Adrenal gland (tissue), 12 donors: ENCODE data around the gene DDRGK1. TPM values are rescaled to one million over a fixed set of nuclear protein-coding genes. Genes with fewer than 3 reads are reported as not detected.

Experiments used
- DNase-seq, 7 donors: peaks; one replicate each; pipeline ENCODE4 v3.0.0-alpha.2; 2019 to 2020
- H3K27ac ChIP-seq, 5 donors: fragments of 200-600 bp; sonication (generic) in 4 of 5; 1 replicate in 3 of 5; 2 replicates in 2 of 5; pipeline versions ENCODE4 v1.5.1 to v1.8.0; 2016 to 2020; ENCODE audit warnings: mild to moderate bottlenecking in 1 of 5
- H3K27me3 ChIP-seq: fragments of 200-600 bp; 2 replicates; pipeline ENCODE4 v1.8.0; 2021
- H3K36me3 ChIP-seq, 2 donors: fragments of 200-600 bp; replicated peaks in 1 of 2; 1 replicate in 1 of 2; 2 replicates in 1 of 2; pipeline versions ENCODE4 v1.5.1 to v1.8.0; 2018 to 2022
- H3K4me1 ChIP-seq, 2 donors: fragments of 200-600 bp; replicated peaks in 1 of 2; 1 replicate in 1 of 2; 2 replicates in 1 of 2; pipeline versions ENCODE4 v1.5.1 to v1.8.0; 2018 to 2021
- H3K4me3 ChIP-seq, 4 donors: fragments of 200-600 bp; sonication (generic) in 3 of 4; one replicate each; pipeline ENCODE4 v1.5.1; 2016 to 2018
- H3K9me3 ChIP-seq, 3 donors: fragments of 200-600 bp; sonication (generic) in 1 of 3; replicated peaks in 1 of 3; 1 replicate in 2 of 3; 2 replicates in 1 of 3; pipeline versions ENCODE4 v1.5.1 to v1.8.0; 2016 to 2021
- POLR2A ChIP-seq, 2 donors: fragments of 450-650 bp; IDR thresholded peaks; one replicate each; pipeline ENCODE4 v1.6.1; 2017; ENCODE audit warnings: antibody characterized with exemption in 2 of 2, mild to moderate bottlenecking in 2 of 2, moderate library complexity in 1 of 2
- WGBS, 4 donors: extraction: QIAGEN DNeasy Blood & Tissue Kit in 2 of 4; methylation state at CpG; one replicate each; pipeline versions ENCODE4 v1.1.5 to v1.1.7; 2013 to 2017; 5-methylcytosine and 5-hydroxymethylcytosine counted together
- intact Hi-C, 2 donors: fragments of 100-400 bp; cut with DNase I; formaldehyde crosslinking; loops; one replicate each; pipeline versions ENCODE4 v1.14.1 to v1.15.0; 2022 to 2023
- polyA plus RNA-seq, 3 donors: library from polyadenylated mRNA; stranded (reverse); fragments of 200-250 nt in 2 of 3; fragments of 350-450 nt in 1 of 3; fragmentation: Illumina TruSeq in 1 of 3; extraction: RNeasy Lipid Tissue Mini Kit (QIAGEN cat#74804) in 1 of 3; gene quantifications; one replicate each; pipeline ENCODE4 v1.2.3, GENCODE V29; 2013 to 2014
- total RNA-seq, 9 donors: library from RNA; depleted of rRNA in 4 of 9; stranded (reverse); fragments of >200 nt in 4 of 9; fragments of 120-200 nt in 1 of 9; fragmentation: NEBNext Ultra II Directional in 1 of 9; extraction: Animal tissue kit (Norgen Biotek cat#: 25700) in 1 of 9; gene quantifications; one replicate each; pipeline versions ENCODE4 v1.1.0 to v1.2.4, GENCODE V29; 2013 to 2023
- TF ChIP-seq, protein P1 (sequence below), 6 experiments: fragments of 450-650 bp in 4 of 6; fragments of 200-600 bp in 2 of 6; sonication (generic) in 1 of 6; IDR thresholded peaks; 1 replicate in 5 of 6; 2 replicates in 1 of 6; pipeline versions ENCODE4 v1.5.1 to v1.8.0; 2016 to 2021; ENCODE audit warnings: antibody characterized with exemption in 6 of 6, mild to moderate bottlenecking in 2 of 6, moderate library complexity in 1 of 6
- donor health status: healthy with polysubstance abuse.
- donor health status: Bipolar disorder and iron deficiency.
- donor health status: DM: yes; HTN: yes; CAD: no.
- donor health status: DM: no; HTN: no; CAD: no.
- donor health status: DM: no; HTN: no; CAD: no.
- donor health status: DM: yes; HTN: yes; CAD: no.

The DDRGK1 gene
- total and polyA plus RNA-seq, 12 donors, result 81.6 to 202 (median 140) TPM

DNA sequence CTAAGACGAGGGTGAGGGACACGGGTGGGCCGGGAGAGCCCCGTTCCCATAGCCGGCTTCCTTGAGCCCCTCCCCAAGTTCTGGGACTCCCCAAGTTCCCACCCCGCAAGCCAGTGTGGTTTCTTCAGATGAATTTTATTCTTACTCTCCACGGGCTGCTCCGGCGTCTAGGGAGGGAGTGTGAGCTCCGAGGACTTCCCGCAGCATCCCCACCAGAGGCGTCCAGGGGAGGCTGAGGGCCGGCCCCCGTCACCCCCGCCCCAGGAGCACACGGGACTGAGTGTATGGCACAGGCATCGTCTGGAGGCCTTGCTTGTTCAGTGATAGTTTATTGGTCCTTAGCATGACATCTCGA is 44.5 kb upstream of the DDRGK1 start:
- intact Hi-C loops, result no loop called here
- TF ChIP-seq, protein P1, sequence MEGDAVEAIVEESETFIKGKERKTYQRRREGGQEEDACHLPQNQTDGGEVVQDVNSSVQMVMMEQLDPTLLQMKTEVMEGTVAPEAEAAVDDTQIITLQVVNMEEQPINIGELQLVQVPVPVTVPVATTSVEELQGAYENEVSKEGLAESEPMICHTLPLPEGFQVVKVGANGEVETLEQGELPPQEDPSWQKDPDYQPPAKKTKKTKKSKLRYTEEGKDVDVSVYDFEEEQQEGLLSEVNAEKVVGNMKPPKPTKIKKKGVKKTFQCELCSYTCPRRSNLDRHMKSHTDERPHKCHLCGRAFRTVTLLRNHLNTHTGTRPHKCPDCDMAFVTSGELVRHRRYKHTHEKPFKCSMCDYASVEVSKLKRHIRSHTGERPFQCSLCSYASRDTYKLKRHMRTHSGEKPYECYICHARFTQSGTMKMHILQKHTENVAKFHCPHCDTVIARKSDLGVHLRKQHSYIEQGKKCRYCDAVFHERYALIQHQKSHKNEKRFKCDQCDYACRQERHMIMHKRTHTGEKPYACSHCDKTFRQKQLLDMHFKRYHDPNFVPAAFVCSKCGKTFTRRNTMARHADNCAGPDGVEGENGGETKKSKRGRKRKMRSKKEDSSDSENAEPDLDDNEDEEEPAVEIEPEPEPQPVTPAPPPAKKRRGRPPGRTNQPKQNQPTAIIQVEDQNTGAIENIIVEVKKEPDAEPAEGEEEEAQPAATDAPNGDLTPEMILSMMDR (IDR thresholded peaks at IDR 0.05), result no peak
- no peak for TF ChIP-seq POLR2A (IDR thresholded peaks at IDR 0.05)
- H3K4me1 ChIP-seq, result peaks cover 0 to 11% of the 10 kb centered on the region in 2 donors
- H3K9me3 ChIP-seq, result no peaks in the 10 kb centered on the region
- H3K27ac ChIP-seq, result no peak overlapping the region
- 35 to 48% (median 42%) methylated on average over 13 to 18 of the region's 18 CpGs for WGBS, 4 donors
- H3K36me3 ChIP-seq, result peaks cover 0 to 18% of the 10 kb centered on the region in 2 donors
- no peak for DNase-seq
- no peaks in the 10 kb centered on the region for H3K27me3 ChIP-seq
- peak overlapping the region in 1 of 4 donors; percentile 3 for H3K4me3 ChIP-seq

- H3K4me1 ChIP-seq, result peaks cover 0 to 11% of the 10 kb centered on the region in 2 donors
- no peaks in the 10 kb centered on the region for H3K27me3 ChIP-seq
- H3K4me3 ChIP-seq, result peak overlapping the region in 1 of 4 donors; percentile 3
- WGBS, 4 donors, result 15 to 35% (median 22%) methylated on average over 24 to 53 of the region's 53 CpGs
- no peaks in the 10 kb centered on the region for H3K9me3 ChIP-seq
- H3K27ac ChIP-seq, result no peak overlapping the region
- intact Hi-C loops, result no loop called here
- peak in 3 of 7 donors; percentile 36 to 63 (median 42) for DNase-seq
- H3K36me3 ChIP-seq, result peaks cover 0 to 13% of the 10 kb centered on the region in 2 donors
- TF ChIP-seq POLR2A (IDR thresholded peaks at IDR 0.05), result no peak
Measured at GRCh38 chr20:3248167-3248992, 43.9 kb upstream of the DDRGK1 start.

GRCh38 chr20:3247638-3248037 is 43.2 kb upstream of the DDRGK1 start:
- TF ChIP-seq, protein P1 (IDR thresholded peaks at IDR 0.05), result no peak
- no peak for TF ChIP-seq POLR2A (IDR thresholded peaks at IDR 0.05)
- peaks cover 0 to 7% of the 10 kb centered on the region in 2 donors for H3K36me3 ChIP-seq
- H3K27ac ChIP-seq, result no peak overlapping the region
- 61 to 74% (median 67%) methylated on average over 4 of the region's 4 CpGs for WGBS, 4 donors
- intact Hi-C loops, result no loop called here
- H3K9me3 ChIP-seq, result no peaks in the 10 kb centered on the region
- no peaks in the 10 kb centered on the region for H3K27me3 ChIP-seq
- peaks cover 0 to 11% of the 10 kb centered on the region in 2 donors for H3K4me1 ChIP-seq
- H3K4me3 ChIP-seq, result no peak overlapping the region
- no peak for DNase-seq

DNA sequence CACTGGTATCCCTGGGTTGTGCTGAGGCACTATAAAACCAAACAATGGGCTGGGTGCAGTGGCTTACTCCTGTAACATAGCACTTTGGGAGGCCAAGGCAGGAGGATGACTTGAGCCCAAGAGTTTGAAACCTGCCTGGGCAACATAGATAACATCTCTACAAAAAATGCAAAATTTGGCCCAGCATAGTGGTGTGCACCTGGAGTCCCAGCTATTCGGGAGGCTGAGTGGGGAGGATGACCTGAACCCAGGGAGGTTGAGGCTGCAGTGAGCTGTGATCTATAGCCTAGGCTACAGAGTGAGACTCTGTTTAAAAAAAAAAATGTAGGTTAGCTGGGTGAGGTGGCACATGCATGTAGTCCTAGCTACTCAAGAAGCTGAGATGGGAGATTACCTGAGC is 42.2 kb upstream of the DDRGK1 start:
- Histone ChIP-seq H3K27ac (no peak overlapping the region), H3K4me3 (no peak overlapping the region), H3K4me1 (peaks cover 0 to 11% of the 10 kb centered on the region in 2 donors), H3K27me3 (no peaks in the 10 kb centered on the region), H3K36me3 (no peaks in the 10 kb centered on the region), H3K9me3 (no peaks in the 10 kb centered on the region)
- intact Hi-C loops, result no loop called here
- TF ChIP-seq, protein P1 (IDR thresholded peaks at IDR 0.05), result no peak
- WGBS, 4 donors, result 79 to 93% (median 86%) methylated on average over 1 of the region's 1 CpG
- no peak for DNase-seq

- WGBS, 4 donors, result 44 to 49% (median 46%) methylated on average over 4 of the region's 4 CpGs
- intact Hi-C loops, result no loop called here
- H3K27me3 ChIP-seq, result no peaks in the 10 kb centered on the region
- no peaks in the 10 kb centered on the region for H3K9me3 ChIP-seq
- peaks cover 4 to 15% of the 10 kb centered on the region in 2 donors for H3K4me1 ChIP-seq
- peak in 1 of 7 donors; percentile 34 for DNase-seq
- H3K27ac ChIP-seq, result no peak overlapping the region
- no peak for TF ChIP-seq POLR2A (IDR thresholded peaks at IDR 0.05)
- no peak overlapping the region for H3K4me3 ChIP-seq
- H3K36me3 ChIP-seq, result no peaks in the 10 kb centered on the region
Measured at GRCh38 chr20:3245711-3246110, 41.2 kb upstream of the DDRGK1 start.
